Panc1 (cell line): ENCODE results near the gene RAP1GAP. TPM values are rescaled to one million over a fixed set of nuclear protein-coding genes. Genes with fewer than 3 reads are reported as not detected.
A peak's percentile ranks its signal among the peaks of the same experiment; 100 is the strongest.

ENCODE experiments used
- ATAC-seq: fragments of 200-7000 bp; cut with Tn5 transposase; 2 replicates; pipeline ENCODE4 v1.9.1; 2020; ENCODE audit warnings: mild to moderate bottlenecking, moderate library complexity
- BruUV-seq: library from RNA; stranded (reverse); fragments of 400-500 nt; replicated peaks from 2 replicates; lab custom pipeline; 2021; lab: Mats Ljungman, UMichigan
- CTCF ChIA-PET: fragments of 300-600 bp; sonication (Branson Sonifier 250); formaldehyde crosslinking; loops from one replicate; lab custom pipeline; 2022; ENCODE audit warnings: antibody characterized with exemption; lab: Charles Lee
- POLR2A ChIA-PET: fragments of 300-600 bp; sonication (Branson Sonifier 250); formaldehyde crosslinking; loops from one replicate; lab custom pipeline; 2022; ENCODE audit warnings: antibody characterized with exemption; lab: Charles Lee
- DNase-seq: peaks from one replicate; pipeline ENCODE4 v3.0.0-alpha.2; 2010; ENCODE audit warnings: low read depth, low spot score
- H3K27ac ChIP-seq: 2 replicates; pipeline ENCODE4 v1.5.1; 2011; ENCODE audit warnings: mild to moderate bottlenecking, low read length, inconsistent platforms
- H3K27me3 ChIP-seq: fragments of 200-500 bp; sonication (Bioruptor generic); 2 replicates; pipeline ENCODE4 v1.6.0; 2014; ENCODE audit warnings: low read length, inconsistent platforms; ENCODE audit not compliant: control insufficient read depth, insufficient read depth
- H3K36me3 ChIP-seq: fragments of 200-500 bp; sonication (Bioruptor generic); 2 replicates; pipeline ENCODE4 v1.5.1; 2014; ENCODE audit warnings: inconsistent platforms, mild to moderate bottlenecking, low read length, moderate library complexity; ENCODE audit not compliant: control insufficient read depth, insufficient read depth
- H3K4me1 ChIP-seq: 2 replicates; pipeline ENCODE4 v1.5.1; 2011; ENCODE audit warnings: inconsistent platforms, mild to moderate bottlenecking, low read length, moderate library complexity; ENCODE audit not compliant: control insufficient read depth, insufficient read depth
- H3K4me3 ChIP-seq, 2 experiments: 2 replicates each; pipeline ENCODE4 v1.5.1; 2011 to 2012; ENCODE audit warnings: low read depth in 2 of 2, low read length in 2 of 2, mild to moderate bottlenecking in 2 of 2, inconsistent platforms in 1 of 2, moderate library complexity in 1 of 2
- H3K9me3 ChIP-seq: fragments of 200-500 bp; sonication (Bioruptor generic); 2 replicates; pipeline ENCODE4 v1.5.1; 2014; ENCODE audit warnings: low read depth, mild to moderate bottlenecking, inconsistent platforms, low read length, moderate library complexity; ENCODE audit not compliant: control insufficient read depth, insufficient read depth
- POLR2AphosphoS5 ChIP-seq: IDR thresholded peaks from 2 replicates; pipeline ENCODE4 v1.6.1; 2012; ENCODE audit warnings: mild to moderate bottlenecking, low read depth, low read length, moderate library complexity
- SIN3A ChIP-seq: IDR thresholded peaks from 2 replicates; pipeline ENCODE4 v1.6.1; 2012; ENCODE audit warnings: low read depth, mild to moderate bottlenecking, low read length, moderate library complexity, borderline replicate concordance; ENCODE audit not compliant: insufficient read depth
- TCF7L2 ChIP-seq: IDR thresholded peaks from 2 replicates; pipeline ENCODE4 v1.6.1; 2011; ENCODE audit warnings: mild to moderate bottlenecking, low read depth, low read length, inconsistent platforms
- in situ Hi-C: cut with HindIII; loops from 2 replicates; pipeline ENCODE4 v1.10.0; 2016; ENCODE audit warnings: low sequenced_read_pairs, low pct_unique_long_range_greater_than_20kb
- intact Hi-C: fragments of 100-400 bp; cut with micrococcal nuclease; formaldehyde crosslinking; loops from one replicate; pipeline ENCODE4 v1.10.0; 2022; ENCODE audit not compliant: unreplicated experiment
- total RNA-seq: library from RNA; stranded (reverse); gene quantifications from one replicate; pipeline ENCODE4 v1.2.1, GENCODE V29; 2021; ENCODE audit not compliant: unreplicated experiment
- TF ChIP-seq, protein P1 (sequence below): fragments of 450-650 bp; IDR thresholded peaks from 2 replicates; pipeline ENCODE4 v1.5.1; 2017; ENCODE audit warnings: mild to moderate bottlenecking
- TF ChIP-seq, protein P2 (sequence below), 2 experiments: IDR thresholded peaks; 2 replicates each; pipeline ENCODE4 v1.6.1; 2011 to 2012; ENCODE audit warnings: low read depth in 2 of 2, control low read depth in 1 of 2, low read length in 1 of 2, mild to moderate bottlenecking in 1 of 2, moderate library complexity in 1 of 2; ENCODE audit not compliant: insufficient read depth in 1 of 2

RAP1GAP gene
- total RNA-seq, 1 experiment from 2014 or later = 4.6 TPM

DNA sequence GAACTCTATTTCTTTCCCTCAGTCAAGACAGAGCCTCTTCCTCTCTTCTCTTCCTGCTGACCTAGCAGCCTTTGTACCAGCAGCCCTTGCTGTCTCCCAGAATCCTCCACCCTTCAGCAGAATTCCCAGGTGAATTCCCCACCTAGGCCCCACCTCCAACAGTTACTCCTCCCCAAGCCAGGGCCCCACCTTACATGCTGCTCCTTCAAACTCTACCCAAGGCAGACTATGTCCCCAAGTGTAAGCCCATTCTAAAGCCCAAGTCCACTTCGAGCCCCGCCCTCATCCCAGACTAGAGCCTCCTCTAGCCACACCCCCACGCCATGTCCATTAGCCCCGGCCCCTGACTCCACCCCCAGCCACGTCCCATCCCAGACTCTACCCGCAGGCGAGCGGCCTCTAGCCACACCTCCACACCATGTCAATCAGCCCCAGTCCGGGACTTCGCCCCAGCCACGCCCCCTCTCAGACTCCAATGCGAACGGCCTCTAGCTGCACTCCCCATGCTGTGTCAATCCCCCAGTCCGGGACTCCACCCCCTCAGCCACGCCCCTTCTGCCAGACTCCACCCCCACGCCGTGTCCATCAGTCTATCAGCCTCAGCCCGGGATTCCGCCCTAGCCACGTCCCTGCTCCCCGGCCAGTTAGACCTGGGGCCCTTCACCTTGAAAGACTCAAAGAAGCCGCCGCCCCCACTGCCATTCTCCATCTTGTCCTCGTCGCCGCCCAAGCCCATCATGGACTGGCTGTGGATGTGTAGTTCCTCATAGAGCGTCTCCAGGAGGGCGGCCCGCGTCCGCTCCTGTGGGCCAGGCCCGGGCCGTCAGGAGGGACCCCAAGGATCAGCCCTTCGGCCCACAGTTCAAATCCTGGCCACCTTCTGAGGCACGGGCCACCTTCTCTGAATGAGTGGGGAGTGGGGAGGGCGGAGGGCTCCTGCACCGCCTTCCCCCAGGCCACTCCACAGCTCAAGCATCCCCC, 61.3 kb downstream of the RAP1GAP start:
- CTCF ChIA-PET = interaction anchor here (0.5 kb wide), 1 partner anchor 337 kb away, joined by 3 read pairs; no protein-coding TSS in a partner anchor
- no peak overlapping the region for H3K4me3 ChIP-seq
- no peaks in the 10 kb centered on the region for H3K36me3 ChIP-seq
- TF ChIP-seq SIN3A = no peak
- TF ChIP-seq TCF7L2 = no peak
- TF ChIP-seq POLR2AphosphoS5 = no peak
- TF ChIP-seq, protein P1, sequence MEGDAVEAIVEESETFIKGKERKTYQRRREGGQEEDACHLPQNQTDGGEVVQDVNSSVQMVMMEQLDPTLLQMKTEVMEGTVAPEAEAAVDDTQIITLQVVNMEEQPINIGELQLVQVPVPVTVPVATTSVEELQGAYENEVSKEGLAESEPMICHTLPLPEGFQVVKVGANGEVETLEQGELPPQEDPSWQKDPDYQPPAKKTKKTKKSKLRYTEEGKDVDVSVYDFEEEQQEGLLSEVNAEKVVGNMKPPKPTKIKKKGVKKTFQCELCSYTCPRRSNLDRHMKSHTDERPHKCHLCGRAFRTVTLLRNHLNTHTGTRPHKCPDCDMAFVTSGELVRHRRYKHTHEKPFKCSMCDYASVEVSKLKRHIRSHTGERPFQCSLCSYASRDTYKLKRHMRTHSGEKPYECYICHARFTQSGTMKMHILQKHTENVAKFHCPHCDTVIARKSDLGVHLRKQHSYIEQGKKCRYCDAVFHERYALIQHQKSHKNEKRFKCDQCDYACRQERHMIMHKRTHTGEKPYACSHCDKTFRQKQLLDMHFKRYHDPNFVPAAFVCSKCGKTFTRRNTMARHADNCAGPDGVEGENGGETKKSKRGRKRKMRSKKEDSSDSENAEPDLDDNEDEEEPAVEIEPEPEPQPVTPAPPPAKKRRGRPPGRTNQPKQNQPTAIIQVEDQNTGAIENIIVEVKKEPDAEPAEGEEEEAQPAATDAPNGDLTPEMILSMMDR = no peak
- TF ChIP-seq, protein P2, sequence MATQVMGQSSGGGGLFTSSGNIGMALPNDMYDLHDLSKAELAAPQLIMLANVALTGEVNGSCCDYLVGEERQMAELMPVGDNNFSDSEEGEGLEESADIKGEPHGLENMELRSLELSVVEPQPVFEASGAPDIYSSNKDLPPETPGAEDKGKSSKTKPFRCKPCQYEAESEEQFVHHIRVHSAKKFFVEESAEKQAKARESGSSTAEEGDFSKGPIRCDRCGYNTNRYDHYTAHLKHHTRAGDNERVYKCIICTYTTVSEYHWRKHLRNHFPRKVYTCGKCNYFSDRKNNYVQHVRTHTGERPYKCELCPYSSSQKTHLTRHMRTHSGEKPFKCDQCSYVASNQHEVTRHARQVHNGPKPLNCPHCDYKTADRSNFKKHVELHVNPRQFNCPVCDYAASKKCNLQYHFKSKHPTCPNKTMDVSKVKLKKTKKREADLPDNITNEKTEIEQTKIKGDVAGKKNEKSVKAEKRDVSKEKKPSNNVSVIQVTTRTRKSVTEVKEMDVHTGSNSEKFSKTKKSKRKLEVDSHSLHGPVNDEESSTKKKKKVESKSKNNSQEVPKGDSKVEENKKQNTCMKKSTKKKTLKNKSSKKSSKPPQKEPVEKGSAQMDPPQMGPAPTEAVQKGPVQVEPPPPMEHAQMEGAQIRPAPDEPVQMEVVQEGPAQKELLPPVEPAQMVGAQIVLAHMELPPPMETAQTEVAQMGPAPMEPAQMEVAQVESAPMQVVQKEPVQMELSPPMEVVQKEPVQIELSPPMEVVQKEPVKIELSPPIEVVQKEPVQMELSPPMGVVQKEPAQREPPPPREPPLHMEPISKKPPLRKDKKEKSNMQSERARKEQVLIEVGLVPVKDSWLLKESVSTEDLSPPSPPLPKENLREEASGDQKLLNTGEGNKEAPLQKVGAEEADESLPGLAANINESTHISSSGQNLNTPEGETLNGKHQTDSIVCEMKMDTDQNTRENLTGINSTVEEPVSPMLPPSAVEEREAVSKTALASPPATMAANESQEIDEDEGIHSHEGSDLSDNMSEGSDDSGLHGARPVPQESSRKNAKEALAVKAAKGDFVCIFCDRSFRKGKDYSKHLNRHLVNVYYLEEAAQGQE (IDR thresholded peaks at IDR 0.05; ENCODE audit: insufficient read depth in 1 of 2, low read depth in 2 of 2, low read length in 1 of 2) = no peak
- ATAC-seq (peak; percentile 81), DNase-seq (no peak)
- in situ Hi-C loops (no loop called here), intact Hi-C loops (no loop called here)
- no TSS peak for BruUV-seq
- H3K27ac ChIP-seq = no peak overlapping the region
- POLR2A ChIA-PET = no interaction called here
- no peaks in the 10 kb centered on the region for H3K27me3 ChIP-seq
- H3K9me3 ChIP-seq = no peaks in the 10 kb centered on the region
- H3K4me1 ChIP-seq = no peaks in the 10 kb centered on the region

DNA sequence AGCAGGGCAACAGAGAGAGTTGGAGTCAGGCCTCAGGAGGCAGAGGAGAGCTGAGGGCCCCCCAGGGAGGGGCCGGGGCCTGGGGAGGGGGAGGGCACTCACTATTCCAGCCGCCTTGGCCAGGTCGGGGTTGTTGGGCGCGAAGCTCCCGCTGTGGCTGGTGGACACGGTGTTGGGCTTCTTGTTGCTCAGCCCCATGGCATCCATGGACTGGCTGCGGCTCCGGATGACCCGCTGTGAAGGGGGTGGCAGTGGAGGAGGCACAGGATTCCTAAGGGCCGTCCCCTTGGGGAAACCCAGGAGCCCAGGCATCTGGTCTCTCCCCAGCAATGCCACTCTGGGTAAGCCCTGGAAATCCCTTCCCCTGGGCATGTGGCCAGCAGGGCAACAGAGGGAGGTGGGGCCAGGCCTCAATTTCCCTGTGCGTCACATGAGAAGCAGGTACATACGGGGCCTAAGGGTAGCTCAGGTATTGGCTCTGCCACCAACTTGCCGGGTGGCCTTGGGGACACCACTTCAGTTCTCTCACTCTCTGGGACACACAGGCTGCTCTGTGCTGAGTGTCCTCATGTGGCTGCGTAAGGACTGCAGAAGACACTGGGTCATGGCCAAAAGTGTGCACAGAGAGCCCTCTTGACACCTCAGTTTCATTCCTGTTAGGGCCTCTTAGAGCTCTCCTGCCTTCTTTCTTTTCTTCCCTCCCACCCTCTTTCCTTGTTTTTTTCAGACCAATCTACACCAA, 63.0 kb downstream of the RAP1GAP start:
- Histone ChIP-seq H3K4me1 (no peaks in the 10 kb centered on the region), H3K36me3 (no peaks in the 10 kb centered on the region), H3K27me3 (no peaks in the 10 kb centered on the region), H3K9me3 (no peaks in the 10 kb centered on the region), H3K27ac (no peak overlapping the region), H3K4me3 (no peak overlapping the region)
- ATAC-seq (no peak), DNase-seq (no peak)
- BruUV-seq = no TSS peak
- TF ChIP-seq, protein P1 = no peak
- TF ChIP-seq, protein P2 (IDR thresholded peaks at IDR 0.05; ENCODE audit: insufficient read depth in 1 of 2, low read depth in 2 of 2, low read length in 1 of 2) = no peak
- TF ChIP-seq TCF7L2 (no peak), SIN3A (no peak), POLR2AphosphoS5 (no peak)
- intact Hi-C loops (no loop called here), in situ Hi-C loops (no loop called here)
- POLR2A ChIA-PET = interaction anchor here (0.6 kb wide), 1 partner anchor 18 kb away, joined by 14 read pairs; no protein-coding TSS in a partner anchor
- CTCF ChIA-PET = no interaction called here
